Measurements from ENCODE around the gene AMPD2. TPM values are rescaled to one million over a fixed set of nuclear protein-coding genes. Genes with fewer than 3 reads are reported as not detected.

Gene AMPD2
- total RNA-seq, 1 experiment from 2014 or later, result 85.8 TPM

GRCh38 chr1:109639063-109639840, 19.6 kb downstream of the AMPD2 start:
- DNase-seq (ENCODE audit: low read depth, low spot score), result no peak

GRCh38 chr1:109639841-109640184, 20.2 kb downstream of the AMPD2 start:
- H3K36me3 ChIP-seq (ENCODE audit: control insufficient read depth, insufficient read depth, low read length), result no peaks in the 10 kb centered on the region
- no peak overlapping the region for H3K4me3 ChIP-seq (ENCODE audit: low read depth in 2 of 2, low read length in 2 of 2)
- no peaks in the 10 kb centered on the region for H3K9me3 ChIP-seq (ENCODE audit: control insufficient read depth, insufficient read depth, low read depth, low read length)
- no peak overlapping the region for H3K27ac ChIP-seq (ENCODE audit: low read length)
- H3K4me1 ChIP-seq (ENCODE audit: control insufficient read depth, insufficient read depth, low read length), result peaks cover 6% of the 10 kb centered on the region
- DNase-seq (ENCODE audit: low read depth, low spot score) (no peak), ATAC-seq (no peak)
- BruUV-seq (replicated peaks), result no TSS peak
- H3K27me3 ChIP-seq (ENCODE audit: control insufficient read depth, insufficient read depth, low read length), result no peaks in the 10 kb centered on the region
- CTCF ChIA-PET, result interaction anchor here (0.6 to 2.6 kb wide), 9 partner anchors 9 to 344 kb away, joined by 3 to 18 read pairs (median 5); partner anchors contain the start of genes AHCYL1 and GNAI3
- intact Hi-C loops (cut with micrococcal nuclease; ENCODE audit: unreplicated experiment) (loop anchor here (5.0 kb wide), 1 partner anchor 342 kb away; the partner anchor contains the start of gene AHCYL1), in situ Hi-C loops (cut with HindIII; ENCODE audit: low pct_unique_long_range_greater_than_20kb, low sequenced_read_pairs) (no loop called here)
- POLR2A ChIA-PET, result interaction anchor here (0.9 kb wide), 1 partner anchor 28 kb away, joined by 3 read pairs; the partner anchor contains the start of gene GSTM2
- TF ChIP-seq TCF7L2 (IDR thresholded peaks at IDR 0.05; ENCODE audit: low read depth, low read length), result no peak
- no peak for TF ChIP-seq SIN3A (IDR thresholded peaks at IDR 0.05; ENCODE audit: borderline replicate concordance, insufficient read depth, low read depth, low read length)
- TF ChIP-seq REST (IDR thresholded peaks at IDR 0.05; ENCODE audit: insufficient read depth in 1 of 2, low read depth in 2 of 2, low read length in 1 of 2), result no peak
- TF ChIP-seq CTCF (IDR thresholded peaks at IDR 0.05), result no peak

More at GRCh38 chr1:109639063-109639840, 19.6 kb downstream of the AMPD2 start:
- no TSS peak for BruUV-seq (replicated peaks)
- no peak for ATAC-seq
- no peaks in the 10 kb centered on the region for H3K36me3 ChIP-seq (ENCODE audit: control insufficient read depth, insufficient read depth, low read length)
- no peaks in the 10 kb centered on the region for H3K9me3 ChIP-seq (ENCODE audit: control insufficient read depth, insufficient read depth, low read depth, low read length)
- CTCF ChIA-PET, result interaction anchor here (0.7 to 1.7 kb wide), 6 partner anchors 9 to 137 kb away, joined by 4 to 17 read pairs (median 6); no protein-coding TSS in a partner anchor
- intact Hi-C loops (cut with micrococcal nuclease; ENCODE audit: unreplicated experiment), result no loop called here
- H3K4me3 ChIP-seq (ENCODE audit: low read depth in 2 of 2, low read length in 2 of 2), result no peak overlapping the region
- no peaks in the 10 kb centered on the region for H3K27me3 ChIP-seq (ENCODE audit: control insufficient read depth, insufficient read depth, low read length)
- peaks cover 3% of the 10 kb centered on the region for H3K4me1 ChIP-seq (ENCODE audit: control insufficient read depth, insufficient read depth, low read length)
- no peak overlapping the region for H3K27ac ChIP-seq (ENCODE audit: low read length)
- POLR2A ChIA-PET, result no interaction called here
- in situ Hi-C loops (cut with HindIII; ENCODE audit: low pct_unique_long_range_greater_than_20kb, low sequenced_read_pairs), result no loop called here
- no peak for TF ChIP-seq CTCF (IDR thresholded peaks at IDR 0.05)
- no peak for TF ChIP-seq SIN3A (IDR thresholded peaks at IDR 0.05; ENCODE audit: borderline replicate concordance, insufficient read depth, low read depth, low read length)
- no peak for TF ChIP-seq REST (IDR thresholded peaks at IDR 0.05; ENCODE audit: insufficient read depth in 1 of 2, low read depth in 2 of 2, low read length in 1 of 2)
- TF ChIP-seq TCF7L2 (IDR thresholded peaks at IDR 0.05; ENCODE audit: low read depth, low read length), result no peak
- no peak for TF ChIP-seq POLR2AphosphoS5 (IDR thresholded peaks at IDR 0.05; ENCODE audit: low read depth, low read length)
